ENCODE data around the gene TENM3.

TENM3 gene

DNA sequence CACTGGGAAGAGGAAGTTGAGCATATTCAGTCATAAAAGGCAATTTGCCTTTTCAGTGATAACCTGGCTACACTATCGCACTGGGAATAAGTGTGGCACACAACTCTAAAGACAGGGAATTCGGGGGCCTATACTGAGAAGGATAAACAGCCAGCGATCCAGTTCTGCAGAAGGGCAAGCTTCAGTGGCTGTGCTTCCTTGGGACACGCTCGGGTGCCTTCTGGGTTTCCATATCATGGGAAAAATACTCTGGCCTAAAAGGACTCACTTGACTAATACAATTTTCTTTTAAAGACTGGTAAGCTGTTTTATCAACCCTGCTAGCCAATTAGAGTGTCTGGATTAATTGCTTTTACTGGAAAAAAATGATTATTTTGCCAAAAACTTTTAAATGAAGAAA is 58.5 kb downstream of the TENM3 start:
- no peaks in the 10 kb centered on the region for H3K27me3 ChIP-seq (ENCODE audit: control insufficient read depth, insufficient read depth, low read length)
- H3K9ac ChIP-seq (ENCODE audit: low read depth, low read length): no peak overlapping the region
- no peaks in the 10 kb centered on the region for H3K4me1 ChIP-seq (ENCODE audit: control insufficient read depth, insufficient read depth, low read length)
- H3K9me3 ChIP-seq (ENCODE audit: control insufficient read depth, insufficient read depth, low read length): no peaks in the 10 kb centered on the region
- no peaks in the 10 kb centered on the region for H3K36me3 ChIP-seq (ENCODE audit: control insufficient read depth, insufficient read depth, low read length)
- H3K4me3 ChIP-seq (ENCODE audit: low read depth, low read length): no peak overlapping the region

DNA sequence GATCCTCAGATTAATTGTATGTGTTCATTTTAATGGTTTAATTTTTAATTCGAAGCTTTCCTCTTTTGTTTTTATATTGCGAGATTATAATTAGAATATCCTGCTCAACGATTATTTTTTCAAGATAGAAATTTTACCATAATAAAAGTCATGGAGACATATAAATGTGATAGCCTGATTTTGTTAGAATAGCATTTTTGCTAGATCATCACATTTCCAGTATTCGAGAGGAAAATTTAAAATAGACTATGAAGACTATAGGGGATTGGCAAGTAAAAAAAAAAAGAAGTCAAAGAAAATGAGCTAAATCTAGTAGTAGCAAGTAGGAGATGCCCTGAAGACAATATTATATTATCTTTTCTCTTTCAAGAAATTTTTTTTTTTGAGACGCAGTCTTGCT is 60.6 kb downstream of the TENM3 start:
- H3K4me3 ChIP-seq (ENCODE audit: low read depth, low read length): no peak overlapping the region
- no peaks in the 10 kb centered on the region for H3K27me3 ChIP-seq (ENCODE audit: control insufficient read depth, insufficient read depth, low read length)
- H3K9ac ChIP-seq (ENCODE audit: low read depth, low read length): no peak overlapping the region
- H3K9me3 ChIP-seq (ENCODE audit: control insufficient read depth, insufficient read depth, low read length): no peaks in the 10 kb centered on the region
- no peaks in the 10 kb centered on the region for H3K36me3 ChIP-seq (ENCODE audit: control insufficient read depth, insufficient read depth, low read length)
- no peaks in the 10 kb centered on the region for H3K4me1 ChIP-seq (ENCODE audit: control insufficient read depth, insufficient read depth, low read length)

DNA sequence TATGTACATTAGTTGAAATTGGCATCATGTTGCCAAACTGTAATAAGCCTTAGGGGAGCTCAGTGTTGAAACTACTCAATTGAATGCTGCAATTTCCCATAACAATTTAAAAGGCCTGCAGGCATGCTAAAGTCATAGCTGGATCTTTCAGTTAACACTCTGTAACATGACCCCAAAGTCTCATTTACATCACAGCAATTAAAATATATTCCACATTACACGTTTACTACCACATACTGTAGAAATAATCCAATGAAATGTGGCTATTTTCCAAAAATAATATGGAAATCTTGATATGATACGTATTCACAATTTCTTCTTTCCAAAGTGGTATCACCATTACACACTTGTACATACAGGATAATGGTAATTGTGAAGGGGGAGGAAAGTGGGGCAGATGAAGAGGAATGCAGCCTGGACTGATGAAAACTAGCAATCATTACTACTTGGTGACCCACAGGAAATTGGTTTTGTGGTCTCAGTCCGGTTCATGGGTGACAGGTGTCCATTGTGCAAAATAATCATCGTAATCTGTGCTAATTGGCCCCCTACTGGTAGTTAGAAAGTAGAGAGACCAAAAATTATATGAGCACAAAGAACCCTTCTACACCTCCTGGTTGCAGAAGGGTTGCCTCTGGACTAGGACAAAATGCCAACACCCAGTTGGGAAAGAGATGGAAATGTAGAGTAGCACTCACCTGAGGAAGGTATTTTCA is 63.7 kb downstream of the TENM3 start:
- Histone ChIP-seq H3K9me3 (ENCODE audit: control insufficient read depth, insufficient read depth, low read length) (no peaks in the 10 kb centered on the region), H3K27me3 (ENCODE audit: control insufficient read depth, insufficient read depth, low read length) (no peaks in the 10 kb centered on the region), H3K4me3 (ENCODE audit: low read depth, low read length) (no peak overlapping the region), H3K9ac (ENCODE audit: low read depth, low read length) (no peak overlapping the region), H3K36me3 (ENCODE audit: control insufficient read depth, insufficient read depth, low read length) (no peaks in the 10 kb centered on the region), H3K4me1 (ENCODE audit: control insufficient read depth, insufficient read depth, low read length) (no peaks in the 10 kb centered on the region)

DNA sequence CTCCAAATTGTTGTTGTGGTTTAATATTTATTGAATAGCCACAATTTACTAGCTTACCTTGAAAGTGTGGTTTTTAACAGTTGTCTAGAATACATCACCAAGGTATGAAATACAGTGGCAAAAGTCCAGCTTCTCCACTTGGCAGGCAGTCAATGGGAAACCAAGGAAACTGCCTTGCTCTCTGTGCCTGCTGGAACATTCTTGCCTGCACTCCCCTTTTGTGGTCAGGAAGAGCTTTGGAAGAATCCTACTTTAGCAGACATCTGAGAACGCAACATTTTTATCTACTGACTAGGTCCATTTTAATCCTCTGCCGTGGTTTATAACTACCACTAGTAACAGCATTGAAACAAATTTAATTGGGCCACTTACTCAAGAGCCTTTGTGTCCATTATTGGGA is 64.5 kb downstream of the TENM3 start:
- no peak overlapping the region for H3K4me3 ChIP-seq (ENCODE audit: low read depth, low read length)
- no peaks in the 10 kb centered on the region for H3K9me3 ChIP-seq (ENCODE audit: control insufficient read depth, insufficient read depth, low read length)
- H3K27me3 ChIP-seq (ENCODE audit: control insufficient read depth, insufficient read depth, low read length): no peaks in the 10 kb centered on the region
- no peaks in the 10 kb centered on the region for H3K36me3 ChIP-seq (ENCODE audit: control insufficient read depth, insufficient read depth, low read length)
- no peaks in the 10 kb centered on the region for H3K4me1 ChIP-seq (ENCODE audit: control insufficient read depth, insufficient read depth, low read length)
- H3K9ac ChIP-seq (ENCODE audit: low read depth, low read length): no peak overlapping the region

DNA sequence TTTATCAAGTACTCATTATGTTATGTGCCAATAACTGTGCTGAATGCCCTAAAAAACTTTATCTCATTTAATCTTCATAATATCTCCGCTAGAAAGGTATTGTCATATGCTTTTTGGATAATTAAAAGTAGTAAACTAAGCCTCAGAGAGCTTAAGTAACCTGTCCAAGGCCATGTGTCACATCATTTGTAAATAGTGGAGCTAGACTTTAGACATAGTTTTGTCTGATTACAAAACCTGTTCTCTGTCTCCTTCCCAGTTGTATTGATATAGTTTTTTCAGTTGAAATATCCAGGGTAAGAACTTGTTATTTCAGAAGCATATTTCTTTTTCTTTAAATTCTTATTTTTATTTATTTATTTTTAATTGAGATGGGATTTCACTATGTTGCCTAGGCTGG is 66.7 kb downstream of the TENM3 start:
- Histone ChIP-seq H3K9me3 (ENCODE audit: control insufficient read depth, insufficient read depth, low read length) (peaks cover 2% of the 10 kb centered on the region), H3K9ac (ENCODE audit: low read depth, low read length) (no peak overlapping the region), H3K27me3 (ENCODE audit: control insufficient read depth, insufficient read depth, low read length) (no peaks in the 10 kb centered on the region), H3K36me3 (ENCODE audit: control insufficient read depth, insufficient read depth, low read length) (no peaks in the 10 kb centered on the region), H3K4me1 (ENCODE audit: control insufficient read depth, insufficient read depth, low read length) (no peaks in the 10 kb centered on the region), H3K4me3 (ENCODE audit: low read depth, low read length) (no peak overlapping the region)

DNA sequence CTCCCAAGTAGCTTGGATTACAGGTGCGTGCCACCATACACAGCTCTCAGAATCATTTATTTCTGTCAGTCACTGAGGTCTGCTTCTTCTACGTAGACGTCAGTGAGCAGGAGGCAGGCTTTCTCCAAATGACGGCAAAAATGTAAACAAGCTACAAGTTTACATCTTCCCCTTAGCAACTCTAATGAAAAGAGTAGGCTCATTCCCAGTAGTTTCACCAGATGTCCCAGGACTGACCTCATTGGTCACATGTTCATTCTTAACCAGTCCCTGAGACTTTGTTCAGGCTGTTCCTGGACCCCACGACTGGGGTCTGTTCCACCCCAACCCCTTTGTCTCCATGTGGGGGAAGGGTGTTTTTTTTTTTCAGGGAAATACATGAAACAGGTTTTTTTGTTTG is 67.1 kb downstream of the TENM3 start:
- Histone ChIP-seq H3K9me3 (ENCODE audit: control insufficient read depth, insufficient read depth, low read length) (peaks cover 5% of the 10 kb centered on the region), H3K9ac (ENCODE audit: low read depth, low read length) (no peak overlapping the region), H3K4me1 (ENCODE audit: control insufficient read depth, insufficient read depth, low read length) (no peaks in the 10 kb centered on the region), H3K4me3 (ENCODE audit: low read depth, low read length) (no peak overlapping the region), H3K36me3 (ENCODE audit: control insufficient read depth, insufficient read depth, low read length) (no peaks in the 10 kb centered on the region), H3K27me3 (ENCODE audit: control insufficient read depth, insufficient read depth, low read length) (no peaks in the 10 kb centered on the region)

DNA sequence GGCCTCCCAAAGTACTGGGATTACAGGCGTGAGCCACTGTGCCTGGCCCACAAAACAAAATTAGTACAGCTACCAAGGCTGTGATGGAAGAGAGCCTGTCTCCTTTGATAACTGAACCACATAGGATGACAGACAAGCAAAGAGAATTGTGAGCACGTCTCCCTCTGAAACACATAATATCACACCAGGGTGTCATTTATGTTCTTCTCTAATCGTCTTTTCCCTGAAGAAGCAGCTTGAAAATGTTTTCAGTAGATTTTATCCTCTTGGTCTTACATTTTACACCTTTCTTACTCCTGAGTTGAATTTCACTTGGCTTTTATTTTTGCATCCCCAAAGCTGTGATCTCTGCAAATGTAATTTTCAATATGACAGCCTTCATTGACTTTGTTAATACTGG is 67.8 kb downstream of the TENM3 start:
- Histone ChIP-seq H3K9me3 (ENCODE audit: control insufficient read depth, insufficient read depth, low read length) (peaks cover 5% of the 10 kb centered on the region), H3K27me3 (ENCODE audit: control insufficient read depth, insufficient read depth, low read length) (no peaks in the 10 kb centered on the region), H3K9ac (ENCODE audit: low read depth, low read length) (no peak overlapping the region), H3K4me3 (ENCODE audit: low read depth, low read length) (no peak overlapping the region), H3K4me1 (ENCODE audit: control insufficient read depth, insufficient read depth, low read length) (no peaks in the 10 kb centered on the region), H3K36me3 (ENCODE audit: control insufficient read depth, insufficient read depth, low read length) (no peaks in the 10 kb centered on the region)

DNA sequence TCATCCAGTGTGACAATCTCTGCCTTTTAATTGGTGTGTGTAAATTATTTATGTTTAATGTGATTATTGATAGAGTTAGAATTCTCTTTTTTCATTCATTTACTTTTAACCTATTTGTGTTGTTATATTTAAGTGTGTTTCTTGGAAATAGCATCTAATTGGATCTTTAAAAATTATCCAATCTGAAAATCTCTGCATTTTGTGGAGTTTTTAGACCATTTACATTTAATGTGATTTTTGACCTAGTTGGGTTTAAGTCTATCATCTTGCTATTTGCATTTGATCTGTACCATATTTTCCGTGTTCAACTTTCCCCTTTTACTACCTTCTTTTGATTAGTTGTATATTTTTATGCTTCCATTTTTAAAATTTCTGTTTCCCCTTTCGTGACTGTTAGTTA is 71.3 kb downstream of the TENM3 start:
- Histone ChIP-seq H3K9ac (ENCODE audit: low read depth, low read length) (no peak overlapping the region), H3K36me3 (ENCODE audit: control insufficient read depth, insufficient read depth, low read length) (no peaks in the 10 kb centered on the region), H3K4me1 (ENCODE audit: control insufficient read depth, insufficient read depth, low read length) (no peaks in the 10 kb centered on the region), H3K9me3 (ENCODE audit: control insufficient read depth, insufficient read depth, low read length) (peaks cover 5% of the 10 kb centered on the region), H3K27me3 (ENCODE audit: control insufficient read depth, insufficient read depth, low read length) (no peaks in the 10 kb centered on the region), H3K4me3 (ENCODE audit: low read depth, low read length) (no peak overlapping the region)

DNA sequence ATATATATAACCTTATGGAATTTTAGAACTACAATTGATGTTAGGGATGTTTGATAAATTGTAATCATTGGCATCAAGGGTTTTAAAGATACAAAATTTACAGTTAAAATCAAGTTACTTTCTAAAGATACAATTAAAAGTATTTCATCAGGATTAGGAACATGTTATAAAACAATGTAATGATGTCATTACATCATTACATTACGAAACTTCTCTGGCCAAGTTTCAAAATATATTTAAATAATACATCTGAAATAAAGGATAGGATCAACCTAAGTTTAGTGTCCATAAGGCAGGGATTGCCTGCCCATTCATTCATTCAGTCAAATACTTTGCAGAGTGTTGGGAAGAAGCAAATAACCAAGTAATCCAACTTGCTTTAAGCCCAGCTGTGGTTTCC is 75.1 kb downstream of the TENM3 start:
- Histone ChIP-seq H3K4me1 (ENCODE audit: control insufficient read depth, insufficient read depth, low read length) (no peaks in the 10 kb centered on the region), H3K27me3 (ENCODE audit: control insufficient read depth, insufficient read depth, low read length) (no peaks in the 10 kb centered on the region), H3K9ac (ENCODE audit: low read depth, low read length) (no peak overlapping the region), H3K9me3 (ENCODE audit: control insufficient read depth, insufficient read depth, low read length) (peaks cover 5% of the 10 kb centered on the region), H3K36me3 (ENCODE audit: control insufficient read depth, insufficient read depth, low read length) (no peaks in the 10 kb centered on the region), H3K4me3 (ENCODE audit: low read depth, low read length) (no peak overlapping the region)

DNA sequence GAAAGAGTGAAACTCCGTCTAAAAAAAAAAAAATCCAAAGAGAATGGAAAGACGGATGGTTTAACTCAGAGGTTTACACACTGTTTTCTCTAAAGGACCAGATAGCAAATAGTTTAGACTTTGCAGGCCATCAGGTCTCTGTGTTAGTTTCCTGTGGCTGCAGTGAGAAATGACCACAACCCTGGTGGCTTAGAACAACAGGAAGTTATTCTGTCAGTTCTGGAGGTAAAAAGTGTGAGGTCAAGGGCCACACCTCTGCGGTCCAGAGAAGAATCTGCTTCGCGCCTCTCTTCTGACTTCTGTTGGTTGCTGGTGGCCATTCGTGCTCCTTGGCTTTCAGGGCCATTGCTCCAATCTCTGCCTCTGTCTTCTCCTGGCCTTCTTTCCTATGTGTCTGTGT is 76.9 kb downstream of the TENM3 start:
- Histone ChIP-seq H3K27me3 (ENCODE audit: control insufficient read depth, insufficient read depth, low read length) (no peaks in the 10 kb centered on the region), H3K4me1 (ENCODE audit: control insufficient read depth, insufficient read depth, low read length) (no peaks in the 10 kb centered on the region), H3K4me3 (ENCODE audit: low read depth, low read length) (no peak overlapping the region), H3K9ac (ENCODE audit: low read depth, low read length) (no peak overlapping the region), H3K9me3 (ENCODE audit: control insufficient read depth, insufficient read depth, low read length) (peaks cover under 1% of the 10 kb centered on the region), H3K36me3 (ENCODE audit: control insufficient read depth, insufficient read depth, low read length) (no peaks in the 10 kb centered on the region)

DNA sequence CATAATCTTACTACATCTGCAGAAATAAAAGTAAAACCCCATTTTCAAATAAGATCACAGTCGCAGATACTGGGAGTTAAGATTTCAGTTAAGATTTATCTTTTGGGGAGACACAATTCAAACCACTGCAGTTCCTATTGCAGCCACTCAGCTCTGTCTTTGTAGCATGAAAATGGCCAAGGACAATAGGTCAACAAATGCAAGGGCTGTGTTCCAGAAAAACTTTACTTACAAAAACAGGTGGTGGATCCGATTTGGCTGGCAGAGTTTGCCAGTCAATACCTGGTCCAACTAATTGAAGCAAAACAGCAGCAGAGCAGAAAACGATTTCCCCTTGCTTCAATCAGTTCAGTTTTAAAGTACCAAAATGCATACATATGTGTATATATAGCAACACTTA is 77.4 kb downstream of the TENM3 start:
- Histone ChIP-seq H3K9me3 (ENCODE audit: control insufficient read depth, insufficient read depth, low read length) (no peaks in the 10 kb centered on the region), H3K36me3 (ENCODE audit: control insufficient read depth, insufficient read depth, low read length) (no peaks in the 10 kb centered on the region), H3K4me3 (ENCODE audit: low read depth, low read length) (no peak overlapping the region), H3K9ac (ENCODE audit: low read depth, low read length) (no peak overlapping the region), H3K4me1 (ENCODE audit: control insufficient read depth, insufficient read depth, low read length) (no peaks in the 10 kb centered on the region), H3K27me3 (ENCODE audit: control insufficient read depth, insufficient read depth, low read length) (no peaks in the 10 kb centered on the region)

DNA sequence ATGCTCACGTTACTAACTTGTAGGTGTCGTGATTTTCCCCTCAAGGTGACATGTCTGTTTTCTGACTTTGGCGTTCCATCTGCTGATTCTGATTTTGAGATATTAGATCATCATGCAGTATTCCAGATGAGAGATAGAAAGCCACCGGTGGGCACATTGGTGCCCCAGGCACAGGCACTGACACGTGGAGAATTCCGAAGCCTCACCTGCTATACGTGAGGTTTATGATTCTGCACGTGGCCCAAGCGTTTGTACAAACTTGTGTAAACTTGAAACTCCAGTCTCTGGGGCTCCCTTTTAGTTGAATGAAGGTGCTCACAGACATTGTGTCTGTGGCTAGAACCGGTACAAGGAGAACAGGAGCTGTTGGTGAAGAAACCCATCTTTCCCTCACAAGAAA is 81.1 kb downstream of the TENM3 start:
- Histone ChIP-seq H3K27me3 (ENCODE audit: control insufficient read depth, insufficient read depth, low read length) (no peaks in the 10 kb centered on the region), H3K9me3 (ENCODE audit: control insufficient read depth, insufficient read depth, low read length) (no peaks in the 10 kb centered on the region), H3K9ac (ENCODE audit: low read depth, low read length) (no peak overlapping the region), H3K36me3 (ENCODE audit: control insufficient read depth, insufficient read depth, low read length) (no peaks in the 10 kb centered on the region), H3K4me1 (ENCODE audit: control insufficient read depth, insufficient read depth, low read length) (no peaks in the 10 kb centered on the region), H3K4me3 (ENCODE audit: low read depth, low read length) (no peak overlapping the region)
